GM12878 (cell line): ENCODE measurements around the gene EIF4H. TPM values are rescaled to one million over a fixed set of nuclear protein-coding genes. Genes with fewer than 3 reads are reported as not detected.

Experiments used
- BACH1 ChIP-seq: fragments of 450-650 bp; IDR thresholded peaks from 2 replicates; pipeline ENCODE4 v1.6.1; 2017; ENCODE audit warnings: mild to moderate bottlenecking, borderline replicate concordance
- DPF2 ChIP-seq: fragments of 450-650 bp; IDR thresholded peaks from 2 replicates; pipeline ENCODE4 v1.6.1; 2017; ENCODE audit warnings: mild to moderate bottlenecking
- EZH2 ChIP-seq: IDR thresholded peaks from 2 replicates; pipeline ENCODE4 v1.6.1; 2012; ENCODE audit warnings: low read depth, mild to moderate bottlenecking, control low read depth, inconsistent platforms, low read length, borderline replicate concordance; ENCODE audit not compliant: control insufficient read depth
- FOS ChIP-seq: IDR thresholded peaks from 3 replicates; pipeline ENCODE4 v1.6.1; 2011; ENCODE audit warnings: borderline replicate concordance; ENCODE audit not compliant: insufficient read length; ENCODE audit errors: extremely low read depth
- HDGF ChIP-seq: fragments of 450-650 bp; IDR thresholded peaks from 2 replicates; pipeline ENCODE4 v1.6.1; 2016; ENCODE audit warnings: antibody characterized with exemption
- KDM1A ChIP-seq: fragments of 200-600 bp; sonication (generic); IDR thresholded peaks from 2 replicates; pipeline ENCODE4 v1.6.1; 2016; ENCODE audit warnings: borderline replicate concordance
- MYB ChIP-seq: fragments of 150-350 bp; IDR thresholded peaks from 2 replicates; pipeline ENCODE4 v1.6.1; 2014; ENCODE audit warnings: mild to moderate bottlenecking, low read depth, low read length, borderline replicate concordance
- NFXL1 ChIP-seq: fragments of 450-650 bp; IDR thresholded peaks from 2 replicates; pipeline ENCODE4 v1.6.1; 2017; ENCODE audit warnings: antibody characterized with exemption, mild to moderate bottlenecking, borderline replicate concordance
- NR2C2 ChIP-seq: IDR thresholded peaks from 2 replicates; pipeline ENCODE4 v1.6.1; 2011; ENCODE audit warnings: borderline replicate concordance, low read depth; ENCODE audit not compliant: control insufficient read depth, insufficient read length
- PAX5 ChIP-seq: IDR thresholded peaks from 2 replicates; pipeline ENCODE4 v1.6.1; 2011; ENCODE audit warnings: low read depth, low read length, borderline replicate concordance
- POLR2A ChIP-seq: IDR thresholded peaks from 2 replicates; pipeline ENCODE4 v1.6.1; 2011; ENCODE audit warnings: low read depth, mild to moderate bottlenecking, low read length
- RELA ChIP-seq: fragments of 450-650 bp; IDR thresholded peaks from 2 replicates; pipeline ENCODE4 v1.8.0; 2014; ENCODE audit warnings: borderline replicate concordance; ENCODE audit not compliant: partially characterized antibody
- SREBF2 ChIP-seq: IDR thresholded peaks from 2 replicates; pipeline ENCODE4 v1.6.1; 2012; ENCODE audit warnings: mild to moderate bottlenecking, low read length
- STAT3 ChIP-seq: IDR thresholded peaks from 2 replicates; pipeline ENCODE4 v1.6.1; 2011; ENCODE audit warnings: low read depth, low read length, improper control_type of control experiment
- polyA plus RNA-seq, 11 experiments: library from polyadenylated mRNA; depleted of rRNA in 4 of 11; unstranded in 6 of 11; stranded (reverse) in 5 of 11; fragments of >200 nt; fragmentation: Nextera tagmentation in 4 of 11; fragmentation: Illumina TruSeq in 1 of 11; extraction: Ambion mirVana in 4 of 11; extraction: Trizol in 1 of 11; gene quantifications; 1 replicate in 1 of 11; 2 replicates in 10 of 11; pipeline versions ENCODE4 v1.2.1 to v1.2.3, GENCODE V29; 2011 to 2016; ENCODE audit warnings: inconsistent platforms in 2 of 11, missing spikeins in 2 of 11, low read depth in 1 of 11
- total RNA-seq, 4 experiments: library from RNA; depleted of rRNA in 3 of 4; stranded (reverse); fragments of >200 nt in 3 of 4; fragmentation: Illumina TruSeq in 1 of 4; extraction: Trizol in 1 of 4; gene quantifications; 2 replicates each; pipeline versions ENCODE4 v1.2.1 to v1.2.3, GENCODE V29; 2013 to 2021
- TF ChIP-seq, protein P1 (sequence below): IDR thresholded peaks from 2 replicates; pipeline ENCODE4 v1.6.1; 2011; ENCODE audit warnings: low read depth, low read length, improper control_type of control experiment, borderline replicate concordance
- TF ChIP-seq, protein P2 (sequence below): fragments of 450-650 bp; IDR thresholded peaks from 2 replicates; pipeline ENCODE4 v1.6.1; 2017; ENCODE audit warnings: low read depth, mild to moderate bottlenecking, moderate library complexity
- TF ChIP-seq, protein P3 (sequence below): fragments of 450-650 bp; IDR thresholded peaks from 2 replicates; pipeline ENCODE4 v1.6.1; 2016; ENCODE audit warnings: mild to moderate bottlenecking
- TF ChIP-seq, protein P4 (sequence below): fragments of 450-650 bp; IDR thresholded peaks from 2 replicates; pipeline ENCODE4 v1.6.1; 2017; ENCODE audit warnings: antibody characterized with exemption, mild to moderate bottlenecking, moderate library complexity
- TF ChIP-seq, protein P5 (sequence below): fragments of 450-650 bp; formaldehyde crosslinking; IDR thresholded peaks from 2 replicates; pipeline ENCODE4 v1.4.0; 2020; ENCODE audit warnings: mild to moderate bottlenecking, moderate library complexity

Gene EIF4H
- total and polyA plus RNA-seq, 10 of the 15 experiments (the other 5 are each of a cell fraction or from before 2014, with no cell fraction given) = 9.9 to 443 (median 258) TPM

DNA sequence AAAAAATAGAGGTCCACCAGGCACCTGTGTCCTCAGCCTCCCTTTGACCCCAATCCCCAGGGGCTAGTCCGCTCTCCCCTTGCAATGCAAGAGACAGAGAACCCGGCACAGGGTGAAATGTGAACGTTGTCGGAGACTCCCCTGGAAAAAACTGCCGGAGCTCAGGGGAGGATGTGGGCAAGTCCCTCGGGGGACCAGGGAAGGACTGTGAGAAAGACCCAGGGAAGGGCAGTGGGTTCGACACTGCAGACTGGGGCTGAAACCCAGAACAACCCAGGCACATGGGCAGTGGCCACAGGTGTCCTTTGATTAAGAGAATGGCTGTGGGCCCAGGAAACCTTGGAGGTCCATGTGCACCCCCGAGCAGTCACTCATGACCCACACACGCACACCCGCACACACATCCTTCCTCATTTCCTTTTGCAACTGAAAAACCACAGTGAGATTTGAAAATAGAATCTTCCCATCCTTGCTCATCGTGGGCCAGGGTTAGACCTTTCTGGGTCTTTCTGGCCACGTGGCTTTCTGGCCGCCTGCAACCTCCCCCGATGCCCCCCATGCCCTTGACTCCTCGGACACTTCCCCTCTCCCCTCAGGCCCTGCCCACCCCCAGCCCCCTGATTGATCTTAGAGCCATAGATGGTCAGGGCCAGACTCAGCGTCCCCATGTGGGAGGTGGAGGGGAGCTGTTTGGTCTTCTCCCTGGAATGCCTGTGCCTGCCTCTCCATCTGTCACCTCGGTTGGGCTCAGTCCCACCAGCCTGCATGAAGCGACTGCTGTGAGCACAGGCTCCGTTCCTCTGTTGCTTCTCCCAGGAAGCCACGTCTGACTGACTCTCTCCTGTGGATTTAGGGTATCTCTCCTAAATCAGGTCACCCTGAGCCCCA lies 43.5 kb downstream of the EIF4H start (continued):
- TF ChIP-seq PAX5 = peak; percentile 88
- TF ChIP-seq, protein P1, sequence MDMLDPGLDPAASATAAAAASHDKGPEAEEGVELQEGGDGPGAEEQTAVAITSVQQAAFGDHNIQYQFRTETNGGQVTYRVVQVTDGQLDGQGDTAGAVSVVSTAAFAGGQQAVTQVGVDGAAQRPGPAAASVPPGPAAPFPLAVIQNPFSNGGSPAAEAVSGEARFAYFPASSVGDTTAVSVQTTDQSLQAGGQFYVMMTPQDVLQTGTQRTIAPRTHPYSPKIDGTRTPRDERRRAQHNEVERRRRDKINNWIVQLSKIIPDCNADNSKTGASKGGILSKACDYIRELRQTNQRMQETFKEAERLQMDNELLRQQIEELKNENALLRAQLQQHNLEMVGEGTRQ = peak; percentile 4; the same call in 1 of the 2 replicates
- no peak for TF ChIP-seq HDGF
- 0 out of 2 replicates have a peak, but pooled peaks have one; percentile 56 for TF ChIP-seq BACH1
- TF ChIP-seq EZH2 = no peak
- no peak for TF ChIP-seq NR2C2
- TF ChIP-seq, protein P2, sequence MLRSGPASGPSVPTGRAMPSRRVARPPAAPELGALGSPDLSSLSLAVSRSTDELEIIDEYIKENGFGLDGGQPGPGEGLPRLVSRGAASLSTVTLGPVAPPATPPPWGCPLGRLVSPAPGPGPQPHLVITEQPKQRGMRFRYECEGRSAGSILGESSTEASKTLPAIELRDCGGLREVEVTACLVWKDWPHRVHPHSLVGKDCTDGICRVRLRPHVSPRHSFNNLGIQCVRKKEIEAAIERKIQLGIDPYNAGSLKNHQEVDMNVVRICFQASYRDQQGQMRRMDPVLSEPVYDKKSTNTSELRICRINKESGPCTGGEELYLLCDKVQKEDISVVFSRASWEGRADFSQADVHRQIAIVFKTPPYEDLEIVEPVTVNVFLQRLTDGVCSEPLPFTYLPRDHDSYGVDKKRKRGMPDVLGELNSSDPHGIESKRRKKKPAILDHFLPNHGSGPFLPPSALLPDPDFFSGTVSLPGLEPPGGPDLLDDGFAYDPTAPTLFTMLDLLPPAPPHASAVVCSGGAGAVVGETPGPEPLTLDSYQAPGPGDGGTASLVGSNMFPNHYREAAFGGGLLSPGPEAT = peak; percentile 93
- TF ChIP-seq, protein P3, sequence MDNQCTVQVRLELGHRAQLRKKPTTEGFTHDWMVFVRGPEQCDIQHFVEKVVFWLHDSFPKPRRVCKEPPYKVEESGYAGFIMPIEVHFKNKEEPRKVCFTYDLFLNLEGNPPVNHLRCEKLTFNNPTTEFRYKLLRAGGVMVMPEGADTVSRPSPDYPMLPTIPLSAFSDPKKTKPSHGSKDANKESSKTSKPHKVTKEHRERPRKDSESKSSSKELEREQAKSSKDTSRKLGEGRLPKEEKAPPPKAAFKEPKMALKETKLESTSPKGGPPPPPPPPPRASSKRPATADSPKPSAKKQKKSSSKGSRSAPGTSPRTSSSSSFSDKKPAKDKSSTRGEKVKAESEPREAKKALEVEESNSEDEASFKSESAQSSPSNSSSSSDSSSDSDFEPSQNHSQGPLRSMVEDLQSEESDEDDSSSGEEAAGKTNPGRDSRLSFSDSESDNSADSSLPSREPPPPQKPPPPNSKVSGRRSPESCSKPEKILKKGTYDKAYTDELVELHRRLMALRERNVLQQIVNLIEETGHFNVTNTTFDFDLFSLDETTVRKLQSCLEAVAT = peak; percentile 79
- TF ChIP-seq RELA = no peak
- TF ChIP-seq NFXL1 = no peak
- TF ChIP-seq, protein P4, sequence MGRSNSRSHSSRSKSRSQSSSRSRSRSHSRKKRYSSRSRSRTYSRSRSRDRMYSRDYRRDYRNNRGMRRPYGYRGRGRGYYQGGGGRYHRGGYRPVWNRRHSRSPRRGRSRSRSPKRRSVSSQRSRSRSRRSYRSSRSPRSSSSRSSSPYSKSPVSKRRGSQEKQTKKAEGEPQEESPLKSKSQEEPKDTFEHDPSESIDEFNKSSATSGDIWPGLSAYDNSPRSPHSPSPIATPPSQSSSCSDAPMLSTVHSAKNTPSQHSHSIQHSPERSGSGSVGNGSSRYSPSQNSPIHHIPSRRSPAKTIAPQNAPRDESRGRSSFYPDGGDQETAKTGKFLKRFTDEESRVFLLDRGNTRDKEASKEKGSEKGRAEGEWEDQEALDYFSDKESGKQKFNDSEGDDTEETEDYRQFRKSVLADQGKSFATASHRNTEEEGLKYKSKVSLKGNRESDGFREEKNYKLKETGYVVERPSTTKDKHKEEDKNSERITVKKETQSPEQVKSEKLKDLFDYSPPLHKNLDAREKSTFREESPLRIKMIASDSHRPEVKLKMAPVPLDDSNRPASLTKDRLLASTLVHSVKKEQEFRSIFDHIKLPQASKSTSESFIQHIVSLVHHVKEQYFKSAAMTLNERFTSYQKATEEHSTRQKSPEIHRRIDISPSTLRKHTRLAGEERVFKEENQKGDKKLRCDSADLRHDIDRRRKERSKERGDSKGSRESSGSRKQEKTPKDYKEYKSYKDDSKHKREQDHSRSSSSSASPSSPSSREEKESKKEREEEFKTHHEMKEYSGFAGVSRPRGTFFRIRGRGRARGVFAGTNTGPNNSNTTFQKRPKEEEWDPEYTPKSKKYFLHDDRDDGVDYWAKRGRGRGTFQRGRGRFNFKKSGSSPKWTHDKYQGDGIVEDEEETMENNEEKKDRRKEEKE = no peak
- TF ChIP-seq FOS = no peak
- no peak for TF ChIP-seq KDM1A
- TF ChIP-seq MYB = no peak
- peak; percentile 85 for TF ChIP-seq DPF2
- no peak for TF ChIP-seq SREBF2
- TF ChIP-seq, protein P5, sequence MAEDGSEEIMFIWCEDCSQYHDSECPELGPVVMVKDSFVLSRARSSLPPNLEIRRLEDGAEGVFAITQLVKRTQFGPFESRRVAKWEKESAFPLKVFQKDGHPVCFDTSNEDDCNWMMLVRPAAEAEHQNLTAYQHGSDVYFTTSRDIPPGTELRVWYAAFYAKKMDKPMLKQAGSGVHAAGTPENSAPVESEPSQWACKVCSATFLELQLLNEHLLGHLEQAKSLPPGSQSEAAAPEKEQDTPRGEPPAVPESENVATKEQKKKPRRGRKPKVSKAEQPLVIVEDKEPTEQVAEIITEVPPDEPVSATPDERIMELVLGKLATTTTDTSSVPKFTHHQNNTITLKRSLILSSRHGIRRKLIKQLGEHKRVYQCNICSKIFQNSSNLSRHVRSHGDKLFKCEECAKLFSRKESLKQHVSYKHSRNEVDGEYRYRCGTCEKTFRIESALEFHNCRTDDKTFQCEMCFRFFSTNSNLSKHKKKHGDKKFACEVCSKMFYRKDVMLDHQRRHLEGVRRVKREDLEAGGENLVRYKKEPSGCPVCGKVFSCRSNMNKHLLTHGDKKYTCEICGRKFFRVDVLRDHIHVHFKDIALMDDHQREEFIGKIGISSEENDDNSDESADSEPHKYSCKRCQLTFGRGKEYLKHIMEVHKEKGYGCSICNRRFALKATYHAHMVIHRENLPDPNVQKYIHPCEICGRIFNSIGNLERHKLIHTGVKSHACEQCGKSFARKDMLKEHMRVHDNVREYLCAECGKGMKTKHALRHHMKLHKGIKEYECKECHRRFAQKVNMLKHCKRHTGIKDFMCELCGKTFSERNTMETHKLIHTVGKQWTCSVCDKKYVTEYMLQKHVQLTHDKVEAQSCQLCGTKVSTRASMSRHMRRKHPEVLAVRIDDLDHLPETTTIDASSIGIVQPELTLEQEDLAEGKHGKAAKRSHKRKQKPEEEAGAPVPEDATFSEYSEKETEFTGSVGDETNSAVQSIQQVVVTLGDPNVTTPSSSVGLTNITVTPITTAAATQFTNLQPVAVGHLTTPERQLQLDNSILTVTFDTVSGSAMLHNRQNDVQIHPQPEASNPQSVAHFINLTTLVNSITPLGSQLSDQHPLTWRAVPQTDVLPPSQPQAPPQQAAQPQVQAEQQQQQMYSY (CRISPR knock-in tag) = no peak
- peak; percentile 58 for TF ChIP-seq POLR2A
- TF ChIP-seq STAT3 = no peak
